Prostate gland (tissue), 2 donors: ENCODE measurements around the gene RPTOR. TPM values are rescaled to one million over a fixed set of nuclear protein-coding genes. Genes with fewer than 3 reads are reported as not detected.

ENCODE experiments used
- DNase-seq: peaks from one replicate; pipeline ENCODE4 v3.0.0-alpha.2; 2019; ENCODE audit warnings: low spot score
- H3K27ac ChIP-seq, 2 donors: fragments of 200-600 bp; sonication (generic); 2 replicates each; pipeline ENCODE4 v1.5.1; 2017 to 2019
- H3K27me3 ChIP-seq: fragments of 200-600 bp; sonication (generic); replicated peaks from 2 replicates; pipeline ENCODE4 v1.5.1; 2019; ENCODE audit not compliant: insufficient read depth
- H3K36me3 ChIP-seq, 2 donors: fragments of 200-600 bp; sonication (generic); 1 replicate in 1 of 2; 2 replicates in 1 of 2; pipeline versions ENCODE4 v1.5.1 to v1.8.1; 2017 to 2019
- H3K4me1 ChIP-seq: fragments of 200-600 bp; sonication (generic); replicated peaks from 2 replicates; pipeline ENCODE4 v1.5.1; 2019
- H3K4me3 ChIP-seq, 2 donors: fragments of 200-600 bp; sonication (generic); 2 replicates each; pipeline ENCODE4 v1.5.1; 2017 to 2019
- H3K9me3 ChIP-seq: fragments of 200-600 bp; sonication (generic); 2 replicates; pipeline ENCODE4 v1.5.1; 2017
- CTCF ChIP-seq, 4 experiments: fragments of 200-600 bp in 2 of 4; fragments of 450-650 bp in 2 of 4; sonication (generic) in 2 of 4; IDR thresholded peaks; 1 replicate in 3 of 4; 2 replicates in 1 of 4; pipeline ENCODE4 v1.5.1; 2016 to 2019; ENCODE audit warnings: antibody characterized with exemption in 4 of 4, mild to moderate bottlenecking in 2 of 4, moderate library complexity in 2 of 4
- POLR2A ChIP-seq: fragments of 450-650 bp; IDR thresholded peaks from one replicate; pipeline ENCODE4 v1.6.1; 2016; ENCODE audit warnings: antibody characterized with exemption, mild to moderate bottlenecking
- POLR2AphosphoS5 ChIP-seq: sonication (generic); formaldehyde crosslinking; IDR thresholded peaks from one replicate; pipeline ENCODE4 v1.6.1; 2017; ENCODE audit warnings: antibody characterized with exemption
- WGBS: methylation state at CpG from one replicate; pipeline ENCODE4 v1.1.5; 2018; 5-methylcytosine and 5-hydroxymethylcytosine counted together
- intact Hi-C: fragments of 100-400 bp; cut with DNase I; formaldehyde crosslinking; loops from one replicate; pipeline ENCODE4 v1.14.2; 2022
- total RNA-seq, 2 donors: library from RNA; depleted of rRNA; stranded (reverse); fragments of >200 nt; gene quantifications; one replicate each; pipeline ENCODE4 v1.1.0, GENCODE V29; 2016

Gene RPTOR
- total RNA-seq, 2 donors from 2014 or later = 30.3 to 62.5 TPM

GRCh38 chr17:80855948-80856862, 311.6 kb downstream of the RPTOR start:
- Histone ChIP-seq H3K9me3 (no peaks in the 10 kb centered on the region), H3K27me3 (no peaks in the 10 kb centered on the region), H3K4me1 (peaks cover 4% of the 10 kb centered on the region), H3K27ac (no peak overlapping the region), H3K36me3 (no peaks in the 10 kb centered on the region), H3K4me3 (no peak overlapping the region)
- TF ChIP-seq CTCF (IDR thresholded peaks at IDR 0.05) (no peak), POLR2AphosphoS5 (peak; percentile 49)
- 58% methylated on average over 21 of the region's 21 CpGs for WGBS
- intact Hi-C loops = loop anchor here (10.0 kb wide), 1 partner anchor 381 kb away; the partner anchor contains the start of gene NPTX1
- DNase-seq = no peak

GRCh38 chr17:80856863-80857755, 312.5 kb downstream of the RPTOR start:
- intact Hi-C loops = loop anchor here (10.0 kb wide), 1 partner anchor 382 kb away; the partner anchor contains the start of gene NPTX1
- Histone ChIP-seq H3K36me3 (no peaks in the 10 kb centered on the region), H3K27me3 (no peaks in the 10 kb centered on the region), H3K9me3 (no peaks in the 10 kb centered on the region), H3K4me3 (no peak overlapping the region), H3K27ac (no peak overlapping the region), H3K4me1 (peaks cover 4% of the 10 kb centered on the region)
- TF ChIP-seq POLR2AphosphoS5 (no peak), CTCF (IDR thresholded peaks at IDR 0.05) (no peak), POLR2A (no peak)
- no peak for DNase-seq
- 92% methylated on average over 27 of the region's 27 CpGs for WGBS

GRCh38 chr17:80857756-80858171, 313.1 kb downstream of the RPTOR start:
- Histone ChIP-seq H3K4me3 (no peak overlapping the region), H3K27ac (no peak overlapping the region), H3K27me3 (no peaks in the 10 kb centered on the region), H3K4me1 (peaks cover 4% of the 10 kb centered on the region), H3K36me3 (no peaks in the 10 kb centered on the region), H3K9me3 (no peaks in the 10 kb centered on the region)
- DNase-seq = no peak
- TF ChIP-seq CTCF (IDR thresholded peaks at IDR 0.05) = no peak
- TF ChIP-seq POLR2AphosphoS5 = no peak
- TF ChIP-seq POLR2A = no peak
- whole genome bisulfite sequencing = 98% methylated on average over 25 of the region's 25 CpGs
- intact Hi-C loops = loop anchor here (10.0 kb wide), 1 partner anchor 383 kb away; the partner anchor contains the start of gene NPTX1

- no peak overlapping the region for H3K4me3 ChIP-seq
- TF ChIP-seq POLR2A (no peak), POLR2AphosphoS5 (no peak), CTCF (IDR thresholded peaks at IDR 0.05) (no peak)
- intact Hi-C loops = loop anchor here (10.0 kb wide), 1 partner anchor 384 kb away; the partner anchor contains the start of gene NPTX1
- H3K27ac ChIP-seq = no peak overlapping the region
- H3K27me3 ChIP-seq = no peaks in the 10 kb centered on the region
- peaks cover 4% of the 10 kb centered on the region for H3K4me1 ChIP-seq
- DNase-seq = no peak
- no peaks in the 10 kb centered on the region for H3K9me3 ChIP-seq
- no peaks in the 10 kb centered on the region for H3K36me3 ChIP-seq
- 81% methylated on average over 20 of the region's 20 CpGs for WGBS
Observed at GRCh38 chr17:80858301-80859001, 313.8 kb downstream of the RPTOR start.
